H7 (cell line): ENCODE data around the gene USP34. TPM values are rescaled to one million over a fixed set of nuclear protein-coding genes. Genes with fewer than 3 reads are reported as not detected.
"Not testable (repeated sequence)": the region's sequence is repeated elsewhere in the genome, so short reads cannot be mapped to it uniquely, and the experiment has no call there.

Experiments used
- DNase-seq: peaks from one replicate; pipeline ENCODE4 v3.0.0; 2012
- H3K27me3 ChIP-seq: 2 replicates; pipeline ENCODE4 v1.6.0; 2011; ENCODE audit warnings: mild to moderate bottlenecking, low read length; ENCODE audit not compliant: control insufficient read depth, insufficient read depth
- H3K36me3 ChIP-seq: replicated peaks from 2 replicates; pipeline ENCODE4 v1.5.1; 2011; ENCODE audit warnings: low read length; ENCODE audit not compliant: control insufficient read depth, insufficient read depth
- H3K4me3 ChIP-seq: 2 replicates; pipeline ENCODE4 v1.5.1; 2011; ENCODE audit warnings: low read depth, mild to moderate bottlenecking, control low read depth, low read length, moderate library complexity; ENCODE audit not compliant: insufficient read depth
- total RNA-seq: library from RNA; depleted of rRNA; stranded (reverse); fragments of >200 nt; shearing (Covaris generic); gene quantifications from 2 replicates; pipeline ENCODE4 v1.2.3, GENCODE V29; 2014

Gene USP34
- total RNA-seq, 1 experiment from 2014 or later, result 48.6 TPM

GRCh38 chr2:61421611-61422010 is 49.3 kb downstream of the USP34 start:
- H3K4me3 ChIP-seq, result no peak overlapping the region
- no peak for DNase-seq
- no peaks in the 10 kb centered on the region; the same call in 1 of the 2 replicates for H3K36me3 ChIP-seq
- H3K27me3 ChIP-seq, result no peaks in the 10 kb centered on the region

- no peaks in the 10 kb centered on the region; the same call in 1 of the 2 replicates for H3K36me3 ChIP-seq
- H3K27me3 ChIP-seq, result no peaks in the 10 kb centered on the region
- H3K4me3 ChIP-seq, result no peak overlapping the region
Observed at GRCh38 chr2:61420991-61421544, 49.8 kb downstream of the USP34 start.

GRCh38 chr2:61419570-61419969 is 51.3 kb downstream of the USP34 start:
- no peak overlapping the region for H3K4me3 ChIP-seq
- H3K36me3 ChIP-seq, result no peaks in the 10 kb centered on the region; the same call in 1 of the 2 replicates
- DNase-seq, result no peak
- H3K27me3 ChIP-seq, result no peaks in the 10 kb centered on the region

More at GRCh38 chr2:61420991-61421544, 49.8 kb downstream of the USP34 start:
- no peak for DNase-seq

- Histone ChIP-seq H3K4me3 (no peak overlapping the region), H3K36me3 (no peaks in the 10 kb centered on the region; the same call in 1 of the 2 replicates), H3K27me3 (no peaks in the 10 kb centered on the region)
- DNase-seq, result no peak
Observed at GRCh38 chr2:61419129-61419528, 51.8 kb downstream of the USP34 start.

GRCh38 chr2:61416871-61417645 is 53.8 kb downstream of the USP34 start:
- Histone ChIP-seq H3K36me3 (no peaks in the 10 kb centered on the region; the same call in 1 of the 2 replicates), H3K27me3 (no peaks in the 10 kb centered on the region), H3K4me3 (no peak overlapping the region)
- no peak for DNase-seq

GRCh38 chr2:61415265-61415664 is 55.6 kb downstream of the USP34 start:
- DNase-seq, result no peak
- H3K4me3 ChIP-seq, result no peak overlapping the region
- H3K27me3 ChIP-seq, result no peaks in the 10 kb centered on the region
- H3K36me3 ChIP-seq, result no peaks in the 10 kb centered on the region; the same call in none of the 2 replicates

GRCh38 chr2:61414674-61415073 is 56.2 kb downstream of the USP34 start:
- Histone ChIP-seq H3K4me3 (no peak overlapping the region), H3K36me3 (no peaks in the 10 kb centered on the region; the same call in none of the 2 replicates), H3K27me3 (no peaks in the 10 kb centered on the region)
- DNase-seq, result no peak

GRCh38 chr2:61411109-61411508 is 59.8 kb downstream of the USP34 start:
- Histone ChIP-seq H3K27me3 (no peaks in the 10 kb centered on the region), H3K36me3 (no peaks in the 10 kb centered on the region; the same call in none of the 2 replicates), H3K4me3 (no peak overlapping the region)
- DNase-seq, result no peak

GRCh38 chr2:61410185-61410584 is 60.7 kb downstream of the USP34 start:
- H3K36me3 ChIP-seq, result peaks cover 2% of the 10 kb centered on the region

GRCh38 chr2:61405813-61406212 is 65.1 kb downstream of the USP34 start:
- no peak overlapping the region for H3K4me3 ChIP-seq
- DNase-seq, result no peak

More at GRCh38 chr2:61410185-61410584, 60.7 kb downstream of the USP34 start:
- H3K27me3 ChIP-seq, result no peaks in the 10 kb centered on the region
- no peak for DNase-seq
- no peak overlapping the region for H3K4me3 ChIP-seq

GRCh38 chr2:61404438-61404837 is 66.4 kb downstream of the USP34 start:
- no peak for DNase-seq
- H3K27me3 ChIP-seq, result no peaks in the 10 kb centered on the region
- H3K36me3 ChIP-seq, result peaks cover 2% of the 10 kb centered on the region; the same call in 1 of the 2 replicates
- H3K4me3 ChIP-seq, result no peak overlapping the region

More at GRCh38 chr2:61405813-61406212, 65.1 kb downstream of the USP34 start:
- H3K36me3 ChIP-seq, result peaks cover 2% of the 10 kb centered on the region
- H3K27me3 ChIP-seq, result no peaks in the 10 kb centered on the region

- no peak overlapping the region for H3K4me3 ChIP-seq
- peak; percentile 40 for DNase-seq
- H3K27me3 ChIP-seq, result no peaks in the 10 kb centered on the region
- H3K36me3 ChIP-seq, result no peaks in the 10 kb centered on the region
Observed at GRCh38 chr2:61398413-61398812, 72.5 kb downstream of the USP34 start.

GRCh38 chr2:61396005-61396404 is 74.9 kb downstream of the USP34 start:
- no peak for DNase-seq
- H3K36me3 ChIP-seq, result no peaks in the 10 kb centered on the region; the same call in 1 of the 2 replicates
- H3K4me3 ChIP-seq, result no peak overlapping the region
- no peaks in the 10 kb centered on the region for H3K27me3 ChIP-seq

GRCh38 chr2:61387588-61387987 is 83.3 kb downstream of the USP34 start:
- H3K4me3 ChIP-seq, H3K36me3 ChIP-seq, DNase-seq: not testable (repeated sequence)

GRCh38 chr2:61380882-61381197 is 90.0 kb downstream of the USP34 start:
- not testable (repeated sequence) for DNase-seq, H3K36me3 ChIP-seq, H3K4me3 ChIP-seq, H3K27me3 ChIP-seq

More at GRCh38 chr2:61387588-61387987, 83.3 kb downstream of the USP34 start:
- H3K27me3 ChIP-seq, result not testable (repeated sequence)
